Left cardiac atrium (tissue), 4 donors: ENCODE results near the gene METTL16. TPM values are rescaled to one million over a fixed set of nuclear protein-coding genes. Genes with fewer than 3 reads are reported as not detected.
A peak's percentile ranks its signal among the peaks of the same experiment; 100 is the strongest.
"Not testable (repeated sequence)": the region's sequence is repeated elsewhere in the genome, so short reads cannot be mapped to it uniquely, and the experiment has no call there.

ENCODE experiments used
- ATAC-seq, 2 donors: fragments of 200-7000 bp; cut with Tn5 transposase; one replicate each; pipeline ENCODE4 v1.9.1; 2020; ENCODE audit warnings: mild to moderate bottlenecking in 2 of 2, moderate library complexity in 2 of 2
- DNase-seq: peaks from one replicate; pipeline ENCODE4 v3.0.0-alpha.2; 2020
- intact Hi-C, 2 donors: fragments of 100-400 bp; cut with DNase I; formaldehyde crosslinking; loops; one replicate each; pipeline versions ENCODE4 v1.14.1 to v1.15.1; 2022 to 2023
- total RNA-seq, 2 donors: library from RNA; stranded (reverse); fragmentation: NEBNext Ultra II Directional; extraction: Animal tissue kit (Norgen Biotek cat#: 25700); gene quantifications; one replicate each; pipeline ENCODE4 v1.2.1, GENCODE V29; 2021
- donor health status: DM: no; HTN: yes; CAD: no.
- donor health status: DM: no; HTN: yes; CAD: no; lungs with severe emphysema.
- donor health status: DM: yes; HTN: yes; CAD: no.
- donor health status: Dilated cardiomyopathy.

METTL16 gene
- total RNA-seq, 2 donors from 2014 or later: 19.2 to 22.7 TPM

DNA sequence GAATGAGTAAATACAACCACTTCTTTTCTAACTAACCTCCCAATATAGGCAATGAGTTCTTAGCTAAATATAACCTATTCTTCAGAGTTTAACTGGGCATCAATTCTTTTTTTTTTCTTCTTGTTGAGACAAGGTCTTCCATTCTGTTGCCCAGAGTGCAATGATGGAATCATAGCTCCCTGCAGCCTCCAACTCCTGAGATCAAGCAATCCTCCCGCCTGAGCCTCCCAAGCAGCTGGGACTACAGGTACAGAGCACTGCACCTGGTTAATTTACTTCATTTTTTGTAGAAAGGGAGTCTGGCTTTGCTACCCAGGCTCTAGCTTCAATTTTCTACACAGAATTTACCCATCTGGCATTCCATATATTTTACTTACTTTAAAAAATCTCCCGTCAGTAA lies 1.1 kb downstream of the METTL16 start:
- intact Hi-C loops: loop anchor here in 1 of 2 donors (10.0 kb wide), 1 partner anchor 174 kb away; no protein-coding TSS in a partner anchor
- no peak for ATAC-seq
- no peak for DNase-seq

DNA sequence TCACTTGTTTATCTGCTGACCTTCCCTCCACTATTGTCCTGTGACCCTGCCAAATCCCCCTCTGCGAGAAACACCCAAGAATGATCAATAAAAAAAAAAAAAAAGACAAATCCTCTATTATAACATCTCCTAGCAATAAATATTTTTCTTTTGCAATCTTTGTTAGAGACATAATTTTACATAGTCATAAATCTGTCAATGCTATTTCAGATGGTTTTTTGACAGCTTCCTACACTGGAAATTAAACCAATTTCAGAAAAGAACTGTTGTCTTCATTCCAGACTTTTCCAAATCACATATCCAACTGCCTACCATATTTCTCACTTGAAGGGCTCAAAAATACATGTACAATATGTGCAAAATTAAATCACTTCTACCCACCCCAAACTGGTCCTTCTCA lies 3.7 kb downstream of the METTL16 start:
- DNase-seq (no peak), ATAC-seq (no peak)
- intact Hi-C loops: no loop called here

DNA sequence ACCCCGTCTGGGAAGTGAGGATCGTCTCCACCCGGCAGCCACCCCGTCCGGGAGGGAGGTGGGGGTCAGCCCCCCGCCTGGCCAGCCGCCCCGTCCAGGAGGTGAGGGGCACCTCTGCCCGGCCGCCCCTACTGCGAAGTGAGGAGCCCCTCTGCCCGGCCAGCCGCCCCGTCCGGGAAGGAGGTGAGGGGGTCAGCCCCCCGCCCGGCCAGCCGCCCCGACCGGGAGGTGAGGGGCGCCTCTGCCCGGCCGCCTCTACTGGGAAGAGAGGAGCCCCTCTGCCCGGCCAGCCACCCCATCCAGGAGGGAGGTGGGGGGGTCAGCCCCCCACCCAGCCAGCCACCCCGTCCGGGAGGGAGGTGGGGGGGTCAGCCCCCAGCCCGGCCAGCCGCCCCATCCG lies 4.7 kb downstream of the METTL16 start:
- ATAC-seq: not testable (repeated sequence)

DNA sequence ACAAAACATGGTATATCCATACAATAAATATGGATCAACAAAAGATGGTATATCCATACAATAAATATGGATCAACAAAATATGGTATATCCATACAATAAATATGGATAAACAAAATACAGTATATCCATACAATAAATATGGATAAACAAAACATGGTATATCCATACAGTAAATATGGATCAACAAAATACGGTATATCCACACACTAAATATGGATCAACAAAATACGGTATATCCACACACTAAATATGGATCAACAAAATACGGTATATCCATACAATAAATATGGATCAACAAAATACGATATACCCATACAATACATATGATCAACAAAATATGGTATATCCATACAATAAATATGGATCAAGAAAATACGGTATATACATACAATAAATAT lies 8.1 kb downstream of the METTL16 start:
- DNase-seq (no peak), ATAC-seq (no peak)
- intact Hi-C loops: no loop called here

More for the DNA sequence above, 4.7 kb downstream of the METTL16 start:
- DNase-seq, intact Hi-C loops: not testable (repeated sequence)

DNA sequence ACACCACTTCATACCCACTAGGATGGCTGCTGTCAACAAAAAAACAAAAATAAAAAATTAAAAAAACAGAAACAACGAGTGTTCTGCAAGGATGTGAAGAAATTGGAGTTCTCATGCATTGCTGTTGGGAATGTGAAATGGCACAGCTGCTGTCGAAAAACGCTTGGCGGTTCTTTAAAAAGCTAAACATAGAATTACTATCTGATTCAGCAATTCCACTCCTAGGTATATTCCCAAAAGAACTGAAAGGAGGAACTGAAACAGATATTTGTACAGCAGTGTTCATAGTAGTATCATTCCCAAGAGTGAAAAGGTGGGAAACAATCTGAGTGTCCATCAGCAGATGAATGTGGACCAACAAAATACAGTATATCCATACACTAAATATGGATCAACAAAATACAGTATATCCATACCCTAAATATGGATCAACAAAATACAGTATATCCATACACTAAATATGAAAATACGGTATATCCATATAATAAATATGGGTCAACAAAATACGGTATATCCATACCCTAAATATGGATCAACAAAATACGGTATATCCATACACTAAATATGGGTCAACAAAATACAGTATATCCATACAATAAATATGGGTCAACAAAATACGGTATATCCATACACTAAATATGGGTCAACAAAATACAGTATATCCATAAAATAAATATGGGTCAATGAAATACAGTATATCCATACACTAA lies 8.7 kb downstream of the METTL16 start:
- no peak for ATAC-seq

DNA sequence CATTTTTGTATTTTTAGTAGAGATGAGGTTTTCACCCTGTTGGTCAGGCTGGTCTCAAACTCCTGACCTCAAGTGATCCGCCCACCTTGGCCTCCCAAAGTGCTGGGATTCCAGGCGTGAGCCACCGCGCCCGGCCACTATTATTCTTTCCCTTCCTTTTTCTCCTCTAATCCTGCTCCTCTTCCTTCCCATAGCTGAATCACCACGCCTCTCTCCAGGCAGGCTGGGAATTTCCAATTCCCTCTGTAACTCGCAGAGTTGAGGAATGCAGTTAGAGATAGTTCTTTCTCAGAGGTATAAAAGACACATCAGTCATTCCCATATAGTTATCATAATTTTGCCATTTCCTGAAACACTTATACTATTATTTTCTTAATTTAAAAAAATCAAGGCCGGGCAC lies 11.2 kb downstream of the METTL16 start:
- intact Hi-C loops: no loop called here
- DNase-seq (no peak), ATAC-seq (no peak)

More for the DNA sequence above, 8.7 kb downstream of the METTL16 start:
- no peak for DNase-seq
- intact Hi-C loops: no loop called here

DNA sequence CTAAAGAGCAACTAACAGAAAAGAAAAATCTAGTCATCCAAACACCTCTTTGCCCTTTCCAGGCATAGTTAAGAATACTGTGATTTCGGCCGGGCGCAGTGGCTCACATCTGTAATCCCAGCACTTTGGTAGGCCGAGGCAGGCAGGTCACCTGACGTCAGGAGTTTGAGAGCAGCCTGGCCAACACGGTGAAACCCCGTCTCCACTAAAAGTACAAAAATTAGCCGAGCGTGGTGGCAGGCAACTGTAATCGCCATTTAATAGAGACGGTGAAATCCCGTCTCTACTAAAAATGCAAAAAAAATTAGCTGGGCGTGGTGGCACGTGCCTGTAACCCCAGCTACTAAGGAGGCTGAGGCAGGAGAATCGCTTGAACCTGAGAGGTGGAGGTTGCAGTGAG lies 22.4 kb downstream of the METTL16 start:
- intact Hi-C loops, DNase-seq, ATAC-seq: not testable (repeated sequence)

DNA sequence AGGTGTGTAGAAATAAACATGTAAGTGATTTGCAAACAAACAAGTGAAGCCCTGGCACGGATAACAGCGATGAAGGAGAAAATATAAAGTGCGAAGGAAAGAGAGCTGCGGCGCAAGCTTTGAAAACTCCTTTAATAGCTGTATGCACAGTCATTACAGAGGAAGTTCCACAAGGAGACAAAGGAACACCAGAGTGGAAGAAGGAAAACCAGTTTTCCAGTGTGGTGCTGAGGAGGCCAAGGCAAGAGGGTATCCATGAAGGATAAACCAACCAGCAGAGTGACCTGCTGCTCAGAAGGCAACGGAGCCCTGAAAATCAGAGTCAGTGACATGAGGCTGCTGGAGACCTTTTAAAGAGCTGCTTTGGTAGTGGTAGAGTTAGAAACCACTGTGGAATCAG lies 24.4 kb downstream of the METTL16 start:
- ATAC-seq (no peak), DNase-seq (no peak)
- intact Hi-C loops: no loop called here

DNA sequence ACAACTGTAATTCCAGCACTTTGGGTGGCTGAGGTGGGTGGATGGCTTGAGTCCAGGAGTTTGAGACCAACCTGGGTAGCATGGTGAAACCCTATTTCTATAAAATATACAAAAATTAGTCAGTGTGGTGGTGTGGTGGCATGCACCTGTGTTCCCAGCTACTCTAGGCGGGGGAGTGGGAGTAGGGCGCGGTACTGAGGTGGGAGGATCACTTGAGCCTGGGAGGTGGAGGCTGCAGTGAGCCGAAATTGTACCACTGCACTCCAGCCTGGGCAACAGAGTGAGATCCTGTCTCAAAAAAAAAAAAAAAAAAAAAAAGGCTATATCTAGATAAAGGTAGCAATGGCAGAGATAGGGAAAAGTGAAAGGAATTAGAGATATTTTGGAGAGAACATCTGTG lies 25.0 kb downstream of the METTL16 start:
- ATAC-seq, DNase-seq, intact Hi-C loops: not testable (repeated sequence)

DNA sequence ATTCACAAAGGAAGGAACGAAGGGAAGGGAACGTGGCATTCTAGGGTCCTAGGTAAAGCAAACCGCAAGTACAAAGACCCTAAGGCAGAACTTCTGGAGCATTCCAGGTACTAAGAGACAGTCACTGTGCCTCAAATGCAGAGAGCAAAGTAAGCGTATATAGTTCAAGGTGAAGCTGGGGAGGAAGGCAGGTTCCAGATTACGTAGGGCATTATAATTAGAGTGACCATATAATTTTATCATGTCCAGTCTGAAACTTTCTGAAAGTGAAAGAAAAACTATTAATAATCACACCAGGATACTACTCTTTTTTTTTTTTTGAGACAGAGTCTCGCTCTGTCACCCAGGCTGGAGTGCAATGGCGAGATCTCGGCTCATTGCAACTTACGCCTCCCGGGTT lies 25.7 kb downstream of the METTL16 start:
- DNase-seq (no peak), ATAC-seq (peak in 1 of 2 donors; percentile 38)
- intact Hi-C loops: no loop called here

DNA sequence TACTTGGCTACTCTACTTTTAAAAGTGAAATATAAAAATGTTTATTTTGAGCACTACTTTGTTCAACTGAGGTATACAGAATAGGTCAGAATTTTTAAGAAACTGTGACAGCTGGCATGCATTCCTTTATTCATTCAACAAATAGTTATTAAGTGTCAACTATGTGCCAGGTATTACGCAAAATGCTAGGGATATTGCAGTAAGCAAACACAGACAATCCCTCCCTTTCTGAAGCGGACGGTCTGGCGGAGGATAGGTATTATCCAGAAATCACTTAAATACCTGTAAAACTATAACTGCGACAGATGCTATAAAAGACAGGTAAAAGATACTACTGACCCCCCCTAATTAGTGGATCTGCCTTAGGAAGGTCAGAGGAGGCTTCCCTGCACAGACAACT lies 26.1 kb downstream of the METTL16 start:
- ATAC-seq: peak; percentile 15 to 36
- DNase-seq: no peak
- intact Hi-C loops: no loop called here

DNA sequence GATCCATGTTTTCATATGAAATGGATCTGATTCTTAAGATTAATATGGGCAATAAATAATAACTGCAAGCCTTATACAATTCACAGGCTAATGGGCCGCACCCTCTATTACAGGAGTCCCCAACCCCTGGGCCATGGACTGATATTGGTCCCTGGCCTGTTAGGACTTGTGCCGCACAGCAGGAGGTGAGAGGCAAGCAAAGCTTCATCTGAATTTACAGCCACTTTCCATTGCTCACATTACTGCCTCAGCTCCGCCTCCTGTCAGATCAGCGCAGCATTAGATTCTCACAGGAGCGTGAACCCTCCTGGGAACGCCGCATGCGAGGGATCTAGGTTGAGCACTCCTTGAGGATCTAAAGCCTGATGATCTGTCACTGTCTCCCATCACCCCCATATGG lies 26.8 kb downstream of the METTL16 start:
- intact Hi-C loops: no loop called here
- no peak for ATAC-seq

DNA sequence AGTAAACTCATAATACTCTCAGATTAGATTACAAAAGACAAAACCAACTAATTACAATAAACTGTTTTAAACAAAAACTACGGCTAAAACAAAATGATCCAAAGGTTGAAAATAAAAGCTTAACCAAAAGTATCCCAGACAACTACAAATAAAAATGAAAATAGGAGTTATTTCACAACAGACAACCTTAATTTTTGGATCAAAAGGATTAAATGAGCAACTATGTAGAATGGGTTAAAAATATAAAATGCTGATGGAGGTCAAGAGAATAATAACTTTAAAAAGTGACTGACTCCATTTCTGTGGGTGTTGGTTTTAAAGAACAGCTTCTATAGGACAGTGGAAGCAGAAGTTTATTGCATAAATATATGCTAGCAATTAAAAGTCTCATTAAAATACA lies 28.6 kb downstream of the METTL16 start:
- intact Hi-C loops: no loop called here
- ATAC-seq: no peak

More for the DNA sequence above, 26.8 kb downstream of the METTL16 start:
- no peak for DNase-seq

DNA sequence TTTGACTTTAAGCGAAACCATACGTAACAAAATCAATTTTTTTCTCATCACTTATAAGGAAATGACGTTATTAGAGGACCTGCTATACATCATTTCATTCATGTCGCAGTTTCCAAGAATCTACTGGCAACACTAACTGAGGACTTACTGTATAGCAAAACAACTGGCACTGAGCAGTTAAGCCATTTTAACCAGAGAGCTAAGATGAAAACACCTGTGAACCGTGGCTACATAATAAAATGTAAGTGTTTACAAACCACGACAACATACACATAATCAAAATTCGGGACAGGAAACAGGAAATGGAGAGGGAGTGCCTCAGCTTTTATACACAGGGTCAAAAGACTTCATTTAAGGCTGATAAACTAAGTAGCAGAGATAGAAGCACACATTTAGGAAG lies 29.5 kb downstream of the METTL16 start:
- intact Hi-C loops: no loop called here
- ATAC-seq (no peak), DNase-seq (no peak)

More for the DNA sequence above, 28.6 kb downstream of the METTL16 start:
- DNase-seq: no peak

DNA sequence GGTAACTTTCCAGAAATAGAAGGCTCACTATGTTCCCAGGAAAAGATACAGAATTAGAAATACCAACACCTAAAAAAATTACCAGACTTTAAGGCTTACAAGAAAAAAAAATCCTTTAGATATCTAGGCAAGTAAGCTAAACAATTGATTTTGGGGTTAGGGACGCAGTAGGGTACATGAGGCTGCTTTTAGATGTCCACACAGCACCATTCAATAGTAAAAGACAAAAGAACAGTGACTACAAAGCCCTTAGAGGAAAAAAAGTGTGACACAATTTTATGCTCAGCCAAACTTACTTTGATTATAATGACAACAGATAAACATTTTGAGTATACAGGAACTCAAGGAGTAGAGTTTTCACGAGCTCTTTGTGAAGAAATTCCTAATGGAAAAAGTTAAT lies 29.9 kb downstream of the METTL16 start:
- ATAC-seq (no peak), DNase-seq (no peak)
- intact Hi-C loops: no loop called here

DNA sequence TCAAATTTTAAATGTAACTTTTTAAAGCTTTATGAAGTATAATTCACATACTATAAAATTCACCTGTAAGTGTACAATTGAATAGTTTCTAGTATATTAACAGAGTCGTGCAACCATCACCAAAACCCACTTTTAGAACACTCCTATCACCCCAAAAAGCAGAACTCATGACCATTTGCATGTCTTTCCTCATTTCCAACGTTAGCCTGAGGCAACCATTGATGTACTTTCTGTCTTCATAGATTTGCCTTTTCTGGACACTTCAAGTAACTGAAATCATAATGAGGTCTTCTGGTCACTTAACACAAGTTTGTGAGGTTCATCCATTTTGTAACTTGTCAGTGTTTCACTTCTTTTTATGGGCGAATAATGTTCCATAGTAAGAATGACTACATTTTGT lies 33.2 kb downstream of the METTL16 start:
- no peak for DNase-seq
- intact Hi-C loops: no loop called here
- no peak for ATAC-seq

DNA sequence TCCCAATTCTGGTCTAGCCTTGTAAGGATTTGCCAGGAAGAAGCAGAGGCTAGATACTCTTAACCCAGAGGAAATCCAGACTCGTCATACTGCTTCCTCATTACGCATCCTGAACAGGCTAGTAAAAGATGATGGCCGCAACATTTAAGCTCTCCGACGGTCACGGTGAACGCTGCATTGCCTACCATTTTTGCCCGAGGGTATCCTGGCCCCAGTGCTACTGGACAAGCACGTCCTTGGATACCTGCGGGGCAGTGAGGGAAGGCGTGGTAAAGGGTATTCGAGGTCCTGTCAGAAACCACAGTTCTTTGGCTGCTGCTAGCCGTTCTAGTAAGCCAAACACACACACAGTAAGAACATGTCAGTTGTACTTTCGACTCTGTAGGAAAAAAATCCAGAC lies 36.6 kb downstream of the METTL16 start:
- intact Hi-C loops: no loop called here
- ATAC-seq (no peak), DNase-seq (no peak)

DNA sequence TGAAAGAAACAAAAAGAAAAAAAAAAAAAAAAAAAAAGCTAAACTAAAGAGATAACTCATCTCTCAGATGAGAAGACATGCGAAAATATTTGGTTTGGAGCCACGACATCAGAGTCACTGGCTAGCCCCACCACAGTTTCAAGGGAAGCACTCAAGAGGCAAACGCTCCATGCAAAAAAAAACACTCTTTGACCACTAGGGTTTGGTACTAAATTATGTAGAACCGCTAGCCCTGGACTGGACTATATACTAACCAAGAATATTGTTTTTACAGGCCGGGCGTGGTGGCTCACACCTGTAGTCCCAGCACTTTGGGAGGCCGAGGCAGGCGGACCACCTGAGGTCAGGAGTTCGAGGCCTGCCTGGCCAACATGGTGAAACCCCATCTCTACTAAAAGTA lies 37.3 kb downstream of the METTL16 start:
- ATAC-seq (no peak), DNase-seq (no peak)
- intact Hi-C loops: no loop called here

DNA sequence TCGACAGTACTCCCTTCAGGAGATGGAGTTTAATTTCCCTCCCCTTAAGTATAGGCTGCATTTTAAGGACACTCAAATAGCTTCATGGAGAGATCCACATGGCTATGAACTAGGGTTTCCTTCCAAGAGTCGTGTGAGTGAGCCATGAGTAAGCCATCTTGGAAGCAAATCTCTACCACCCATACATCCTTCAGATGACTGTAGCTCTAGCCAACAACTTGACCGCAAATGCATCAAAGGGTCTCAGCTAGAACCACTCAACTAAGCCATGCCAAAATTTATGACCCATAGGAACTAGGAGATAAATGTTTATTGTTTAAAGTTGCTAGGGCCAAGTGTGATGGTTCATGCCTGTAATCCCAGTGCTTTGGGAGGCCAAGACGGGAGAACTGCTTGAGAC lies 43.4 kb downstream of the METTL16 start:
- ATAC-seq (no peak), DNase-seq (no peak)

DNA sequence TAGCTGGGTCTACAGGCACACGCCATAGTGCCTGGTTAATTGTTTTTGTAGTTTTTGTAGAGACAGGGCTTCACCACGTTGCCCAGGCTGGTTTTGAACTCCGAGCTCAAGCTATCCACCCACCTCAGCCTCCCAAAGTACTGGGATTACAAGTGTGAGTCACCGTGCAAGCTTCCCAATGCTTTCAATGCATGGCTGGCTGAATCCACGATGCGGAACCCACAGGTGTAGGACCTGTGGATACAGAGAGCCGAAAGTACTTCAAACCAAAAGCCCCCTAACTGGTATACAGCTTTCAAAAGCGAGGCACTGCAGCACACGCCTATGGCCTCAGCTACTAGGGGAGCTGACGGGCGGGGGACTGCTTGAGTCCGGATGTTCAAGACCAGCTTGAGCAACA lies 44.8 kb downstream of the METTL16 start:
- DNase-seq: no peak
- ATAC-seq: no peak
- intact Hi-C loops: no loop called here

More for the DNA sequence above, 43.4 kb downstream of the METTL16 start:
- intact Hi-C loops: no loop called here

DNA sequence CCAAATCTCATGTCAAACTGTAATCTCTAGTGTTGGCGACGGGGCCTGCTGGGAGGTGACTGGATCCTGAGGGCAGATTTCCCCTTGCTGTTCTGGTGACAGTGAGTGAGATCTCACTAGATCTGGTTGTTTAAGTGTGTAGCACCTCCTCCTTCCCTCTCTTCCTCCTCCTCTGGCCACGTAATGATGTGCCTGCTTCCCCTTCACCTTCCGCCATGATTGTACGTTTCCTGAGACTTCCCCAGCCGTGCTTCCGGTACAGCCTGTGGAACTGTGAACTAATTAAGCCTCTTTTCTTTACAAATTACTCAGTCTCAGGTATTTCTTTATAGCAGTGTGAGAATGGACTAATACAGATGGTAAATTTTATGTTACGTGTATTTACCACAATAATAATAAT lies 49.2 kb downstream of the METTL16 start:
- ATAC-seq: no peak
- intact Hi-C loops: no loop called here
- no peak for DNase-seq
